NB4 (cell line): Measurements from ENCODE around the gene ARHGEF16.
A peak's percentile ranks its signal among the peaks of the same experiment; 100 is the strongest.

ENCODE experiments used
- DNase-seq: peaks from one replicate; pipeline ENCODE4 v3.0.0; 2010; ENCODE audit warnings: low read depth
- H3K4me3 ChIP-seq: one replicate; pipeline ENCODE4 v1.5.1; 2011; ENCODE audit warnings: mild to moderate bottlenecking, low read depth, low read length, moderate library complexity
- CTCF ChIP-seq: IDR thresholded peaks from one replicate; pipeline ENCODE4 v1.5.1; 2012; ENCODE audit warnings: low read depth, low read length
- MAX ChIP-seq: IDR thresholded peaks from 2 replicates; pipeline ENCODE4 v1.6.1; 2011; ENCODE audit warnings: low read depth, low read length
- MYC ChIP-seq: IDR thresholded peaks from 2 replicates; pipeline ENCODE4 v1.6.1; 2011; ENCODE audit warnings: low read depth, low read length
- POLR2A ChIP-seq: IDR thresholded peaks from 2 replicates; pipeline ENCODE4 v1.6.1; 2011; ENCODE audit warnings: mild to moderate bottlenecking; ENCODE audit not compliant: insufficient read length; ENCODE audit errors: extremely low read depth

ARHGEF16 gene

GRCh38 chr1:3454811-3455618 is 550 bp downstream of the ARHGEF16 start:
- DNase-seq, result peak; percentile 74
- H3K4me3 ChIP-seq, result no peak overlapping the region
- TF ChIP-seq MYC, result no peak
- TF ChIP-seq MAX, result no peak
- no peak for TF ChIP-seq POLR2A
- no peak for TF ChIP-seq CTCF

- DNase-seq, result no peak
- no peak for TF ChIP-seq CTCF
- no peak for TF ChIP-seq MAX
- TF ChIP-seq POLR2A, result no peak
- no peak for TF ChIP-seq MYC
- no peak overlapping the region for H3K4me3 ChIP-seq
These were observed 1.4 kb downstream of the ARHGEF16 start for GRCh38 chr1:3455670-3456448.

GRCh38 chr1:3456449-3456963 is 2.0 kb downstream of the ARHGEF16 start:
- no peak overlapping the region for H3K4me3 ChIP-seq
- no peak for DNase-seq
- no peak for TF ChIP-seq MYC
- no peak for TF ChIP-seq CTCF

GRCh38 chr1:3456964-3457909 is 2.8 kb downstream of the ARHGEF16 start:
- TF ChIP-seq CTCF, result no peak
- no peak for TF ChIP-seq MAX
- TF ChIP-seq POLR2A, result no peak
- no peak for TF ChIP-seq MYC
- H3K4me3 ChIP-seq, result no peak overlapping the region
- no peak for DNase-seq
